Naive thymus-derived CD4-positive, alpha-beta T cell (primary cell): ENCODE data around the gene NFATC2IP. TPM values are rescaled to one million over a fixed set of nuclear protein-coding genes. Genes with fewer than 3 reads are reported as not detected.

Experiments
- ATAC-seq: fragments of 150-1000 bp; cut with Tn5 transposase; 2 replicates; pipeline ENCODE4 v1.10.0; 2021; ENCODE audit warnings: mild to moderate bottlenecking, moderate library complexity
- CTCF ChIA-PET: fragments of 350-600 bp; sonication (Branson Sonifier 250); formaldehyde crosslinking; loops from one replicate; lab custom pipeline; 2021; ENCODE audit warnings: antibody characterized with exemption; lab: Charles Lee
- POLR2A ChIA-PET: fragments of 350-600 bp; sonication (Branson Sonifier 250); formaldehyde crosslinking; loops from one replicate; lab custom pipeline; 2021; ENCODE audit warnings: antibody characterized with exemption, inconsistent platforms; lab: Charles Lee
- DNase-seq, 9 donors: peaks; one replicate each; pipeline versions ENCODE4 v3.0.0 to v3.0.0-alpha.2; 2020 to 2022; ENCODE audit warnings: mixed read lengths in 1 of 9
- H3K27ac ChIP-seq: one replicate; pipeline ENCODE4 v1.7.0; 2013; ENCODE audit warnings: mild to moderate bottlenecking, low read depth, low read length, moderate library complexity
- H3K27me3 ChIP-seq, 2 donors: one replicate each; pipeline ENCODE4 v1.7.0; 2013; ENCODE audit warnings: low read length in 2 of 2, mild to moderate bottlenecking in 2 of 2, moderate library complexity in 2 of 2; ENCODE audit not compliant: control insufficient read depth in 2 of 2, insufficient read depth in 2 of 2
- H3K36me3 ChIP-seq, 3 experiments: 1 replicate in 2 of 3; 2 replicates in 1 of 3; pipeline ENCODE4 v1.7.0; 2013; ENCODE audit warnings: low read length in 3 of 3, mild to moderate bottlenecking in 3 of 3, moderate library complexity in 1 of 3; ENCODE audit not compliant: insufficient read depth in 3 of 3, control insufficient read depth in 2 of 3
- H3K4me1 ChIP-seq, 2 donors: one replicate each; pipeline ENCODE4 v1.7.0; 2013; ENCODE audit warnings: low read length in 2 of 2, mild to moderate bottlenecking in 2 of 2, moderate library complexity in 1 of 2; ENCODE audit not compliant: control insufficient read depth in 2 of 2, insufficient read depth in 2 of 2
- H3K4me3 ChIP-seq: 2 replicates; pipeline ENCODE4 v1.7.0; 2013; ENCODE audit warnings: mild to moderate bottlenecking, low read length
- H3K9me3 ChIP-seq, 3 experiments: 1 replicate in 2 of 3; 2 replicates in 1 of 3; pipeline ENCODE4 v1.7.0; 2013; ENCODE audit warnings: low read length in 3 of 3; ENCODE audit not compliant: control insufficient read depth in 2 of 3
- H3K27ac Mint-ChIP-seq, 9 donors: one replicate each; pipeline ENCODE4 v1.8.0; 2020 to 2022; ENCODE audit warnings: mixed read lengths in 9 of 9, mild to moderate bottlenecking in 8 of 9, moderate library complexity in 5 of 9, inconsistent platforms in 2 of 9
- H3K27me3 Mint-ChIP-seq, 5 donors: one replicate each; pipeline ENCODE4 v1.8.0; 2021 to 2022; ENCODE audit warnings: mixed read lengths in 5 of 5, mild to moderate bottlenecking in 1 of 5
- H3K36me3 Mint-ChIP-seq, 5 donors: one replicate each; pipeline ENCODE4 v1.8.0; 2020 to 2022; ENCODE audit warnings: mixed read lengths in 5 of 5, mild to moderate bottlenecking in 3 of 5, inconsistent platforms in 1 of 5
- H3K4me1 Mint-ChIP-seq, 7 donors: one replicate each; pipeline ENCODE4 v1.8.0; 2020 to 2022; ENCODE audit warnings: mixed read lengths in 7 of 7, mild to moderate bottlenecking in 3 of 7, inconsistent platforms in 1 of 7
- H3K4me3 Mint-ChIP-seq, 10 donors: one replicate each; pipeline ENCODE4 v1.8.0; 2020 to 2022; ENCODE audit warnings: mild to moderate bottlenecking in 10 of 10, mixed read lengths in 10 of 10, moderate library complexity in 6 of 10, inconsistent platforms in 2 of 10
- H3K9me3 Mint-ChIP-seq, 11 donors: one replicate each; pipeline ENCODE4 v1.8.0; 2020 to 2022; ENCODE audit warnings: mixed read lengths in 11 of 11, mild to moderate bottlenecking in 4 of 11, inconsistent platforms in 1 of 11, moderate library complexity in 1 of 11
- intact Hi-C, 2 donors: fragments of 100-400 bp; cut with micrococcal nuclease; formaldehyde crosslinking; loops; one replicate each; pipeline ENCODE4 v1.15.1; 2023
- polyA plus RNA-seq, 2 donors: library from polyadenylated mRNA; unstranded; fragments of 300-500 nt; fragmentation: Illumina TruSeq; gene quantifications; one replicate each; pipeline ENCODE4 v1.2.3, GENCODE V29; 2021
- total RNA-seq, 6 experiments: library from RNA in 5 of 6; stranded (reverse) in 5 of 6; gene quantifications; 1 replicate in 5 of 6; 2 replicates in 1 of 6; pipeline ENCODE4 v1.2.3 and lab custom pipeline; 2021 to 2026

NFATC2IP gene
- total and polyA plus RNA-seq, 7 experiments from 2014 or later: 26.0 to 117 (median 77.8) TPM

GRCh38 chr16:28946681-28947080, 4.1 kb upstream of the NFATC2IP start:
- no peak overlapping the region for H3K4me3 Mint-ChIP-seq
- Histone ChIP-seq H3K27ac (no peak overlapping the region), H3K27me3 (no peaks in the 10 kb centered on the region), H3K36me3 (peaks cover 0 to 6% (median 0%) of the 10 kb centered on the region in 3 experiments), H3K4me3 (no peak overlapping the region), H3K9me3 (no peaks in the 10 kb centered on the region), H3K4me1 (peaks cover 2 to 14% of the 10 kb centered on the region in 2 donors)
- peaks cover 9 to 28% (median 18%) of the 10 kb centered on the region in 7 donors for H3K4me1 Mint-ChIP-seq
- DNase-seq (no peak), ATAC-seq (no peak)
- peaks cover 0 to 4% (median 0%) of the 10 kb centered on the region in 5 donors for H3K36me3 Mint-ChIP-seq
- ChIA-PET POLR2A (interaction anchor here (0.6 kb wide), 1 partner anchor 28 kb away, joined by 3 read pairs; the partner anchor contains the start of gene SPNS1), CTCF (interaction anchor here (0.6 to 1.0 kb wide), 3 partner anchors 40 to 111 kb away, joined by 3 to 4 read pairs (median 3); no protein-coding TSS in a partner anchor)
- H3K27me3 Mint-ChIP-seq: peaks cover 0 to 6% (median 0%) of the 10 kb centered on the region in 5 donors
- peaks cover 0 to 2% (median 0%) of the 10 kb centered on the region in 11 donors for H3K9me3 Mint-ChIP-seq
- intact Hi-C loops: no loop called here
- H3K27ac Mint-ChIP-seq: no peak overlapping the region

GRCh38 chr16:28951410-28951943, 740 bp downstream of the NFATC2IP start:
- intact Hi-C loops: loop anchor here in 1 of 2 donors (5.0 kb wide), 1 partner anchor 399 kb away; the partner anchor contains the start of gene SGF29
- POLR2A ChIA-PET: interaction anchor here (0.6 to 4.4 kb wide), 6 partner anchors 17 to 87 kb away, joined by 3 to 28 read pairs (median 4); partner anchors contain the start of genes LAT, SH2B1 and SPNS1

GRCh38 chr16:28958216-28958615, 7.5 kb downstream of the NFATC2IP start:
- Histone ChIP-seq H3K9me3 (no peaks in the 10 kb centered on the region), H3K27ac (no peak overlapping the region), H3K27me3 (no peaks in the 10 kb centered on the region), H3K4me3 (no peak overlapping the region), H3K36me3 (peaks cover 23 to 82% (median 28%) of the 10 kb centered on the region in 3 experiments), H3K4me1 (no peaks in the 10 kb centered on the region)
- H3K36me3 Mint-ChIP-seq: peaks cover 10 to 54% (median 25%) of the 10 kb centered on the region in 5 donors
- ATAC-seq (no peak), DNase-seq (no peak)
- peaks cover 0 to 2% (median 0%) of the 10 kb centered on the region in 11 donors for H3K9me3 Mint-ChIP-seq
- peaks cover 0 to 18% (median 13%) of the 10 kb centered on the region in 7 donors for H3K4me1 Mint-ChIP-seq
- CTCF ChIA-PET: no interaction called here
- no peak overlapping the region for H3K27ac Mint-ChIP-seq
- no peak overlapping the region for H3K4me3 Mint-ChIP-seq
- POLR2A ChIA-PET: interaction anchor here (0.6 kb wide), 2 partner anchors 27 to 124 kb away, joined by 3 read pairs; no protein-coding TSS in a partner anchor
- intact Hi-C loops: no loop called here
- H3K27me3 Mint-ChIP-seq: no peaks in the 10 kb centered on the region

More at GRCh38 chr16:28951410-28951943, 740 bp downstream of the NFATC2IP start:
- Histone ChIP-seq H3K4me3 (peak overlapping the region; percentile 73), H3K36me3 (peaks cover 15 to 41% (median 19%) of the 10 kb centered on the region in 3 experiments), H3K27me3 (no peaks in the 10 kb centered on the region), H3K9me3 (no peaks in the 10 kb centered on the region), H3K4me1 (peaks cover 10 to 12% of the 10 kb centered on the region in 2 donors), H3K27ac (peak overlapping the region; percentile 81)
- Mint-ChIP-seq H3K36me3 (peaks cover 0 to 22% (median 10%) of the 10 kb centered on the region in 5 donors), H3K4me3 (peak overlapping the region; percentile 75 to 100 (median 92)), H3K27ac (peak overlapping the region; percentile 60 to 93 (median 86)), H3K27me3 (peaks cover 0 to 6% (median 0%) of the 10 kb centered on the region in 5 donors), H3K9me3 (peaks cover 0 to 2% (median 0%) of the 10 kb centered on the region in 11 donors), H3K4me1 (peaks cover 7 to 41% (median 36%) of the 10 kb centered on the region in 7 donors)
- DNase-seq: peak in 1 of 9 donors; percentile 33
- no peak for ATAC-seq
- CTCF ChIA-PET: interaction anchor here (0.6 to 1.8 kb wide), 2 partner anchors 22 to 982 kb away, joined by 3 to 5 read pairs; no protein-coding TSS in a partner anchor

- no peak for ATAC-seq
- peaks cover 10 to 57% (median 25%) of the 10 kb centered on the region in 5 donors for H3K36me3 Mint-ChIP-seq
- peaks cover 0 to 2% (median 0%) of the 10 kb centered on the region in 11 donors for H3K9me3 Mint-ChIP-seq
- H3K4me3 Mint-ChIP-seq: no peak overlapping the region
- peaks cover 21 to 82% (median 28%) of the 10 kb centered on the region in 3 experiments for H3K36me3 ChIP-seq
- no peaks in the 10 kb centered on the region for H3K9me3 ChIP-seq
- peaks cover 0 to 13% (median 8%) of the 10 kb centered on the region in 7 donors for H3K4me1 Mint-ChIP-seq
- H3K27ac Mint-ChIP-seq: no peak overlapping the region
- H3K4me1 ChIP-seq: no peaks in the 10 kb centered on the region
- no peaks in the 10 kb centered on the region for H3K27me3 ChIP-seq
- CTCF ChIA-PET: no interaction called here
- no peaks in the 10 kb centered on the region for H3K27me3 Mint-ChIP-seq
- H3K4me3 ChIP-seq: no peak overlapping the region
- POLR2A ChIA-PET: no interaction called here
- no peak for DNase-seq
- no peak overlapping the region for H3K27ac ChIP-seq
- intact Hi-C loops: no loop called here
Observed at GRCh38 chr16:28958836-28959235, 8.1 kb downstream of the NFATC2IP start.

- no peak overlapping the region for H3K27ac ChIP-seq
- POLR2A ChIA-PET: no interaction called here
- ATAC-seq (no peak), DNase-seq (no peak)
- no peak overlapping the region for H3K4me3 ChIP-seq
- H3K4me1 ChIP-seq: no peaks in the 10 kb centered on the region
- peaks cover 4 to 61% (median 11%) of the 10 kb centered on the region in 3 experiments for H3K36me3 ChIP-seq
- no peaks in the 10 kb centered on the region for H3K9me3 Mint-ChIP-seq
- H3K27me3 Mint-ChIP-seq: no peaks in the 10 kb centered on the region
- CTCF ChIA-PET: no interaction called here
- H3K4me1 Mint-ChIP-seq: peaks cover 0 to 2% (median 0%) of the 10 kb centered on the region in 7 donors
- H3K27ac Mint-ChIP-seq: no peak overlapping the region
- intact Hi-C loops: no loop called here
- H3K36me3 Mint-ChIP-seq: peaks cover 10 to 40% (median 23%) of the 10 kb centered on the region in 5 donors
- no peaks in the 10 kb centered on the region for H3K9me3 ChIP-seq
- no peak overlapping the region for H3K4me3 Mint-ChIP-seq
- H3K27me3 ChIP-seq: no peaks in the 10 kb centered on the region
Observed at GRCh38 chr16:28964072-28964471, 13.3 kb downstream of the NFATC2IP start.

- CTCF ChIA-PET: no interaction called here
- Histone ChIP-seq H3K9me3 (no peaks in the 10 kb centered on the region), H3K27ac (no peak overlapping the region), H3K4me3 (no peak overlapping the region), H3K27me3 (no peaks in the 10 kb centered on the region), H3K4me1 (no peaks in the 10 kb centered on the region), H3K36me3 (peaks cover 4 to 57% (median 11%) of the 10 kb centered on the region in 3 experiments)
- POLR2A ChIA-PET: no interaction called here
- Mint-ChIP-seq H3K36me3 (peaks cover 10 to 37% (median 21%) of the 10 kb centered on the region in 5 donors), H3K9me3 (no peaks in the 10 kb centered on the region), H3K27me3 (no peaks in the 10 kb centered on the region), H3K4me3 (no peak overlapping the region), H3K27ac (no peak overlapping the region), H3K4me1 (peaks cover 0 to 2% (median 0%) of the 10 kb centered on the region in 7 donors)
- intact Hi-C loops: no loop called here
- no peak for ATAC-seq
- no peak for DNase-seq
Observed at GRCh38 chr16:28964496-28964895, 13.8 kb downstream of the NFATC2IP start.
